KOPT-K1 (cell line): ENCODE data around the gene SUMF1.

Source experiments
- H3K27ac ChIP-seq: fragments of 200-600 bp; sonication (generic); 2 replicates; pipeline ENCODE4 v1.5.1; 2016; ENCODE audit warnings: antibody characterized with exemption, mild to moderate bottlenecking, low read depth, low read length; ENCODE audit not compliant: poor library complexity, severe bottlenecking
- H3K36me3 ChIP-seq: fragments of 200-600 bp; sonication (generic); 2 replicates; pipeline ENCODE4 v1.5.1; 2017; ENCODE audit warnings: antibody characterized with exemption, mild to moderate bottlenecking, low read length, moderate library complexity; ENCODE audit not compliant: insufficient read depth
- H3K9me3 ChIP-seq: fragments of 200-600 bp; sonication (generic); 2 replicates; pipeline ENCODE4 v1.5.1; 2017; ENCODE audit warnings: antibody characterized with exemption, low read length, mild to moderate bottlenecking; ENCODE audit not compliant: insufficient read depth, poor library complexity, severe bottlenecking

SUMF1 gene

DNA sequence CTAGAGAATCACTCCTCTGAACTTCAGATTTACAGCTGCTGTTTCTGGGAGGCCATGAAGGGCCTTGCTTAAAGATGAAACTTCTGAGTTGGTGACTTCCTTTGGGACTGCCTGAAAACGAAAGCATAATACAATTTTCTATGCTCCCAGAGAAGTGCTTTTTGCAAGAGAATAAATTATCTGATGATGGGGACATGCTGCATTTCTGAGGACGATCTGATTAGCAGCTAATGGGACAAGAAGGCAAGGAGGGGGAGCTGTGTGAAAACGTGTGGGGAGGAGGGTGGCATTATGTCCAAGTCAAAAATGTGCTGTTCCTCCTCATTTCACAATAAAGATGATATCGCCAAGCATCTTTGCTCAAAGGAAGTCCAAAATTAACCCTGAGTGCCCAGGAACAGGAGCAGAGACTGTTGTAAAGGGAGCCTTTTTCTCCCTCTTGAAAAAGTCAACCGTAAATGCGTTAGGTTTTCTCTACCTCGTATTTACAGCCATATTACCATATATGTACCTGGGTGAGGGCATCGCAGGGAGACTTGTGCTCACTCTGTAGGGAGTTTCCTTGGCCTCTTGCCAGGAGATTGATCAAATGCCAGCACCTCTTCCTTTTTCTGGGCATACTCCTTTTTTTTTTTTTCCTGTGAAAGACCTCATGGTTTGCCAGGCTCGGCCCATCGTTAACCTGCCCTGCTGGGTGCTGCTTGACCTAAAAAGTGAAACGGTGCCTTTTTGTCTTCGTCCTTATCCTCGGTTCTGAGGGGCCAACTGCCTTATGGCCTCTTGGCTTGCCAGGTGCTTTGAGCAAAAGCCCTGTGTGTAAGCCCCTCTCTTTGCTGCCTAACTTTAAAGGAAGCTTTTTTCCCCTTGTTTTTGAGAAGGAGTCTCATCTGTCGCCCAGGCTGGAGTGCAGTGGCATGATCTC is 37.5 kb upstream of the SUMF1 start:
- no peaks in the 10 kb centered on the region for H3K9me3 ChIP-seq
- H3K36me3 ChIP-seq = 0 out of 2 replicates have a peak, but pooled peaks cover 12% of the 10 kb centered on the region
- H3K27ac ChIP-seq = peak overlapping the region; percentile 68

DNA sequence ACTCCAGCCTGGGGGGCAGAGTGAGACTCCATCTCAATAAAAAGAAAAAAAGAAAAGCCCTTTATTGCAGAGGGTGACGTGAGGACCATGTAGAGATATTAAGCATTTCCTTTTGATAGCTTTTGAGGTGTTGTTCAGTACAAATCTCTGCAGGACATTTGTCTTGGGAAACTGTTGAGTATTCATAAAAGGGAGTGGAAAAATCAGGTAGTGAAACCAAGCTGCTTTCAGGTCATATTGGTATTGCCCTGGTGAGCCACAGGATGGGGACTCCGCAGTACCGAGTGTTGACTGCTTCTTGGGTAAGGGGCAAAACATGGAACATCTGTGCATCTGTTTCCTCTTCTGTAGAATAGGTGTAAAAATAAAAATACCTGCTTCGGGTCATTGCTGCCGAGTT is 36.0 kb upstream of the SUMF1 start:
- 0 out of 2 replicates have a peak, but pooled peaks cover 12% of the 10 kb centered on the region for H3K36me3 ChIP-seq
- H3K27ac ChIP-seq = no peak overlapping the region
- no peaks in the 10 kb centered on the region for H3K9me3 ChIP-seq

DNA sequence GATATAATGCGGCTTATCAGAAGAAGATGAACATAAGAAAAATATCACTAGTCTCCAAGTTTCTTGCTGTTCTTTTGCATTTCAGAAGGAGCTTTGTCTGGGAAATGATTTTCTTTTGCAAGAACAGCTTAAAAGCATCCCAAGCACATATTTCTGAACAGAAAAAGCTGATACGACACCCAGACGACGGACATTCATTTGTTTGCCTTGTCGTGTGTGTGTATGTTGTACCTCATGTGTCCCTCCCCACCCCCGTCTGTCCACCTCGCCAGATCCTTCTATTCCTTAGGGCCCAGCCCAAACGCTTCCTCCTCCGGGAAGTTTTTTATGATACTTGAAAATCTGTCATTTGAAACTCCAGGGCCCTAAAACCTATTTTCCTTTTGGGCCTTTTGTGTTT is 34.9 kb upstream of the SUMF1 start:
- H3K36me3 ChIP-seq = 0 out of 2 replicates have a peak, but pooled peaks cover 12% of the 10 kb centered on the region
- no peaks in the 10 kb centered on the region for H3K9me3 ChIP-seq
- H3K27ac ChIP-seq = no peak overlapping the region

DNA sequence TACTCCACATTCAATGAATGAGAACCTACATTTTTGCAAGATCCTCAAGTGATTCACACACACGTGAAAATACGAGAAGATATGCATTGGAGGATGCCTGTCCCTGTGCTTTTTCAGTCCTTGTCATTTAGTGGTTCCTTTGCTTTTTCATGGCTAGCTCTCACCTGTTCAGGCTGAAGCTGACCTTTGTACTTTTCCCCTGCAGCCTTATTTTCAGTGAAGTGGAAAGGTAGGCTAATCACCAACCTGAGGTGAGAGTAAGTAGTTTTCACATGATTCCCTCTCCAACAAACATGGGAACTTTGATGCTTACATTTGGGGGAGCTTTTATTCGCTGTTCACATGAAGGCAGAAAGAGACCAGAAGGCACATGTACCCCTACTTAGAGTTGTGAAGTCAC is 34.4 kb upstream of the SUMF1 start:
- Histone ChIP-seq H3K9me3 (no peaks in the 10 kb centered on the region), H3K27ac (no peak overlapping the region), H3K36me3 (0 out of 2 replicates have a peak, but pooled peaks cover 12% of the 10 kb centered on the region)

DNA sequence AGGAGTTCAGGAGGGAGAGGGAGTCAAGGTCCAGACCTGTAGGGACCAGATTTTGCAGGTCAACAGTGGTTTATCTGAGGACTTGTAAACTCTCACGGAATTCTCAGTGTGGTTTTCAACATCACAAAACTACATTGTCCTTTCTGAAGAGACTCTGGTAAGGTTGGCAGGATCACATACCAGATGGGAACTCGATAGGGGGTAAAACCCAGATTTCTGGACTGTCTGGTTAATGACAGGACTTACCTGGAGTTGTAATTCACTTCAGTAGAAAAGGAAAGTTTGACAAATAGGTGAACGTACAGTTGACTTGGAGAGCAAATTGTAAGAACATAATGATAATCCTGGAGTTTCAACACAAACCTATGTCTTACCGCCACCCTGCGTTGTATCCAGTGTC is 31.4 kb upstream of the SUMF1 start:
- H3K27ac ChIP-seq = no peak overlapping the region
- H3K9me3 ChIP-seq = no peaks in the 10 kb centered on the region
- H3K36me3 ChIP-seq = 0 out of 2 replicates have a peak, but pooled peaks cover 12% of the 10 kb centered on the region

DNA sequence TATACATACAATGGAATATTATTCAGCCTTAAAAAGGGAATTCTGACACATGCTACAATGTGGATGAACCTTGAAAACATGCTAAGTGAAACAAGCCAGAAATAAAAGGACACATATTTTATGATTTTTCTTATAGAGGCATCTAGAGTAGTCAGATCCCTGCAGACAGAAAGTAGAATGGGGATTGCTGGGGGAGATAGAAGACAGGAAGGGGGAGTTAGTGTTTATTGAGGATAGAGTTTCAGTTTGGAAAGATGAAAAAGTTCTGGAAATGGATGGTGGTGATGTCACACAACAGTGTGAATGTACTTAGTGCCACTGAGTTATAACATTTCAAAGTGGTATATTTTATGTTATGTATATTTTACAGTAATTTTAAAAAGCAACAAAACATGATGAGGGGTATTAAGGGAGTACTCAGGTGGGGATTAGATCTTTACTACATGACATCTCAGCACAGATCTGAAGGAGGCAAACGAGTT is 30.8 kb upstream of the SUMF1 start:
- Histone ChIP-seq H3K9me3 (no peaks in the 10 kb centered on the region), H3K36me3 (0 out of 2 replicates have a peak, but pooled peaks cover 12% of the 10 kb centered on the region), H3K27ac (no peak overlapping the region)

DNA sequence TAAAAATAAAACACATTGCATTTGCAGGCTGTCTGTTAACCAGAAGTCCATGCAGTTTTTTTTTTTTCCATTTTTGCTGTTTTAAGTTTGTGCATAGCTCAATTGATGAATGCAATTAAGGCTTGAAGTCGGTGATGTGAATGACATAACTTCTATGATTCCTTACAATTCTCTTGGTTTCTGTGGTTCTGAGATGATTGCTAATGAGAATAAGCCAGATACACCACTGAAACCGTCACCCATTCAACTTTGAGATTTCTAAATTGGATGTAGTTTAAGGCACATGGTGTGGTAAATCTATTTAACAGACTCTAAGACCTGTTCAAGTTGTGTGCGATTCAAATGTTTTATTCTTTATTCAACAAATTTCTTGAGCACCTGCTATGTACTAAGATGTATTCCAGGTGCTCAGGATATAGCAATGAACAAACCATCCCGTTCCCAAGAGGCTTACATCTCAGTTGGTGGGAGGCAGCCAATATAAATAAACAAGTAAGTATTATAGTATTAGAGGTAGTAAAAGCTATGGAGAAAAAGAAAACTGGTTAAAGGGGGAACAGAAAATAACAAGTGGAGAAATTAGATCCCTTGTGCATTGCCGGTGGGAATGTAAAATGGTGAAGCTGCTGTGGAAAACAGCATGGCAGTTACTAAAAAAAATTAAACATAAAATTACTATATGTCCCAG is 30.1 kb upstream of the SUMF1 start:
- no peak overlapping the region for H3K27ac ChIP-seq
- H3K9me3 ChIP-seq = no peaks in the 10 kb centered on the region
- H3K36me3 ChIP-seq = 0 out of 2 replicates have a peak, but pooled peaks cover 12% of the 10 kb centered on the region

DNA sequence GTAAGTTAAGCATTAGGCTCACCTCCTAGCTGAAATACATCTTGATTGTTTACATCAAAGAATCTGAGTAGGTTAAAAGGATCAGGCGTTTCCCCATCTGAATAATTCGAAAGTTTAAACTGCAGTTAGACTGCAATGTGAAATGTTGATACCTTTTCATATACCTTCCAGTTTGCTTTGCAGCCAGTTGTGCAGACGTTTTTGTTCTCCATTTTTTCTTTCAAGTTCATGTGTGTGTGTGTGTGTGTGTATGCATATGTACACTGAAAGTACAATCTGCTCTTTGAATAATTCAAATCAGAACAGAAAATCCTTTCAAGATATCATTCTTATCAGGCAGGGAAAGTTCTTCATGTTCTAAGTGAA is 29.0 kb upstream of the SUMF1 start:
- H3K9me3 ChIP-seq = no peaks in the 10 kb centered on the region

DNA sequence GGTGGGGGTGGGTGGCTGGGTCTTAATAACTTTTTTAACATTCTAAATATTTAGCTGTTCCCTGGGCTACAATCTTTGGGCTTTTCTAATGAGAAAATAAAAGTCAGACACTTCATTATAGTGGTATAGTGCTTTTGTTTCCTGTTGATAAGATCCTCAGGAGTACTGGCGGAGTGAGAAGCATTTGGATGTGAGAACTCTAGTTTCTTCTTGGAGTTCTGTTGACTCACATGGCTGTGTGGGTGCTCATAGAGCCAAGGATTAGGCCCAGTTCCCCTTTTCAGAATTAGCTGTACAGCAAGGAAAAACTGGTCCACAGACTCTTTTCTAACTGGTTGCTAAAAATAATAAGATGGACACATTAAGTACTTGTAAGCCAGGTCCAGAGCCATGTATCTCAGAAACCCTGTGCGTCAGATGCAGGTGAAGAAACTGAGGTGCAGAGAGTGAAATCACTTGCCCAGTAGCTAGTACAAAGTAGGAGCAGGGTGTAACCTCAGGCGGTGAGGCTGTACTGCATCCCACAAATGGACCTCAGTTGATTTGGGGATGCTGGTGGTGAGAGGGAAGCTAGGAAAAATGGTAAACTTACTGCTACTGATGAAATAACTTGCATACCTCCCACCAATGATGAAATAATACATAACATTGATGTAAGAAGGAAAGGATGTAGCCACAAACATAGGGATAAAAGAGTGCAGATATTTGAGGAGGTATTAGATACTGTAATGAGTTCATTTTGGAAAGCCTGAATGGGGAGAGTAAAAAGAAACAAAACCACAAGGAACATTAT is 28.4 kb upstream of the SUMF1 start:
- Histone ChIP-seq H3K36me3 (no peaks in the 10 kb centered on the region), H3K27ac (no peak overlapping the region), H3K9me3 (no peaks in the 10 kb centered on the region)

More for the DNA sequence above, 29.0 kb upstream of the SUMF1 start:
- no peak overlapping the region for H3K27ac ChIP-seq
- 0 out of 2 replicates have a peak, but pooled peaks cover 4% of the 10 kb centered on the region for H3K36me3 ChIP-seq

DNA sequence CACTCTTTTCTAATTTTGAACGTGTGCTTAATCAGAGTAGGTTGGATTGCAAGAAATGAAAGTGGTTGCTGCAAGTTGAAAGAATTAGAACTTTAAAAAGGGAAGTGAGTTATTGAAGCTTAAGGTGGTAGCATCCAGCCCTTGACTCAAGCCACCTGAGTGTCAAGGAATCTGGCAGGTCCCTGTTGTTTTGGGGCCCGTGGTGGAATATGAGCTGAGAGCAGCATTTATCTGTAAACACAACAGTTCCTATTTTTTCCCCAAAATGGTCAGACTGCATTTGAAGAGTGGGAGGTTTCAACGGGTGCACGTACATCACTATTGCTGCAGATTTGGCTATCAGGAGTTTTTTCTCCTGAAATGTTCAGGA is 27.8 kb upstream of the SUMF1 start:
- H3K27ac ChIP-seq = peak overlapping the region; percentile 73
- H3K9me3 ChIP-seq = no peaks in the 10 kb centered on the region
- no peaks in the 10 kb centered on the region for H3K36me3 ChIP-seq

DNA sequence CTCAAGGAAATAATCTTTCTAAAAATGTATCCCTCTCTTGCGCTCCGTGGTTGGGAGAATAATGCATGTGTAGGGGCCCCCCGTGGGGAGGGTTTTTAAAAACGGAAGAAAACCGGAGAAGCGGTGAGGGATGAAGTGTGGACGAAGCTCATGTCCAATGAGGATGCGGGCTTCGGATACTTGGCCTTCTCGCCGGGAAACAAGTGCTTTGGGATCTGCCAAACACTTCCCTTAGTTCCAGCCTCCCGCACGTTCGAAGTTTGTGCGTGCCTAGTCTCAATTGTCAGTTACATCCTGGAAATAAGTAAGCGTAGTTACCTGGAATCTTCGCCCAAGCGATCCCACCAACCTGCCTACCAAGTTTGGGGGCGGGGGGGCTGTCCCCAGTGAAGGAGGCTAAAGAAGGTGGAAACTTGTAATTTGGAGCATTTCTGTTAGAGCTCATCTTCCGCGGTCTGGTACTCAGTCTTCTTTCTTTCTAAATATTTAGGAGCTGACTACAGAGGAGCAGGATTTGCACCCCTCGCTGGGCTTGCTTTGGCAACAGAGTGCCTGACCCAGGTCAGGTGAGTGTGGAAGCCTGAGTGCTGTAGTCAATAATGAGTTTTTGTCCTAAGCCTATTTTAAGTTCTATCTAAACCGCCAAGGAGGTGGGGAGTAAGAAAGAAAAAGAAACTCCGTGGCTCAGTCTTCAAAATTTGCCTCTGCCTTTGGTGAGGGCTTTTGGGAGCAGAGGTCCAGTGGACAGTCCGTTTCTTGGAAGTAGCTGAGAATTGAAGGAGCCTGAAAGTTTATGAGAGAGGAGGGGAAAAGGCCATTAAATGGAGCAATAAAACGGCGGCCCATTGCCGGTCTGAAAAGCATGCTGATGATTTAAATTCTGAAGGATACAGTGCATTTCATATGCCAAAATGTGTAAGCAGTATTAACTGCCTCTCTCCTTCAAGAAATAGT is 27.1 kb upstream of the SUMF1 start:
- H3K36me3 ChIP-seq = no peaks in the 10 kb centered on the region
- peak overlapping the region; percentile 73 for H3K27ac ChIP-seq

DNA sequence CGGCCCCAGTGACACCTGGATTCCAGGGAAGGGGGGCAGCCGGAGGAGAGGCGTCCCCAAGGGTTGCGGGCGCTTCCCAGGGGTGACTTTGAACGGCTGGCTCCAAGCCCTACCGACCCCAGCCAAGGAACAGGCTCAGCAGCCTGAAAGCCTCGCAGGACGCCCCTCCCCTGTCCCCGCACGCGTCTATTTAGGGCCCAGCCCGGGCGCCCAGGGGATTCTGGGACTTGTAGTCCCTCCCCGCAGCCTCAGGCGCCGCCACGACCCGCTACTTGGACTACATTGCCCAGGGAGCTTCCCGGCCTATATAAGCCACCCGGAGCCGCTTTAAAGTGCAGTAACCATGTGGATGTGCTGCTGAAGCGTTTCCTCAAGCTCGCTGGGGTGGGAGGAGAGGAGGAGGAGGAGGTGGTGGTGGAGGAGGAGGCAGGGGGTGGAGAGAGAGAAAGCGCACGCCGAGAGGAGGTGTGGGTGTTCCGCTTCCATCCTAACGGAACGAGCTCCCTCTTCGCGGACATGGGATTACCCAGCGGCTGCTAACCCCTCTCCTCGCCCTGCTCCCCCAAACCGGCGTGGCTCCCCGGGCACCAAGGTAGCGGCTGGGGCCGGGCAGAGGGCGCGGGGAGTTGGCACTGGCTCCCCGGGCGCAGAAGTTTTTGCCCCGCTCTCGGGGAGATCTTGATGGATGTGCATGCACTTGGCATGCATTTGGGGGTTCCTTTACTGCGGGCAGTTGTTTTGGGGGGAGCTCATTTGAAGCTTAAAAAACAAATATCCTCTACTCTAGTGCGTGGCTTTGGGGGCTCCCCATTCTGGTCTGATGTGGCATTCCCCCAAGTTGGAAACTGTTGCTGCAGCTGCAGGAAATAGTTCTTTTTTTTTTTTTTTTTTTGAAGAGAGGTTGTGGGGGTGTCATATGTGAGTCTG is 26.2 kb upstream of the SUMF1 start, which contains the start of gene ITPR1:
TSS of gene ITPR1 (plus strand) at position 335 of the 927 bp plus-strand sequence. CDS start 23,144 bp downstream, outside the sequence.
- Histone ChIP-seq H3K36me3 (no peaks in the 10 kb centered on the region), H3K27ac (peak within 1 kb of the TSS; percentile 73), H3K9me3 (no peaks in the 10 kb centered on the region)

More for the DNA sequence above, 27.1 kb upstream of the SUMF1 start:
- H3K9me3 ChIP-seq = no peaks in the 10 kb centered on the region
